Tibial nerve (tissue), 4 donors: ENCODE measurements around the gene FBN1. TPM values are rescaled to one million over a fixed set of nuclear protein-coding genes. Genes with fewer than 3 reads are reported as not detected.

Experiments
- DNase-seq, 2 donors: peaks; one replicate each; pipeline ENCODE4 v3.0.0-alpha.2; 2019; ENCODE audit warnings: low spot score in 2 of 2
- H3K27ac ChIP-seq, 4 donors: fragments of 200-600 bp; sonication (generic) in 3 of 4; one replicate each; pipeline ENCODE4 v1.5.1; 2017 to 2019; ENCODE audit warnings: mild to moderate bottlenecking in 1 of 4
- H3K27me3 ChIP-seq, 2 donors: fragments of 200-600 bp; sonication (generic) in 1 of 2; one replicate each; pipeline versions ENCODE4 v1.5.1 to v1.6.0; 2017 to 2019
- H3K36me3 ChIP-seq, 3 donors: fragments of 200-600 bp; sonication (generic); one replicate each; pipeline ENCODE4 v1.5.1; 2018 to 2019
- H3K4me1 ChIP-seq, 4 donors: fragments of 200-600 bp; sonication (generic) in 3 of 4; one replicate each; pipeline ENCODE4 v1.5.1; 2017 to 2019
- H3K4me3 ChIP-seq, 4 donors: fragments of 200-600 bp; sonication (generic) in 3 of 4; one replicate each; pipeline ENCODE4 v1.5.1; 2017 to 2019; ENCODE audit warnings: mild to moderate bottlenecking in 1 of 4, moderate library complexity in 1 of 4
- H3K9me3 ChIP-seq, 4 donors: fragments of 200-600 bp; sonication (generic) in 3 of 4; one replicate each; pipeline ENCODE4 v1.5.1; 2017 to 2019
- EP300 ChIP-seq, 2 donors: sonication (generic); formaldehyde crosslinking; IDR thresholded peaks; one replicate each; pipeline ENCODE4 v1.6.1; 2017; ENCODE audit warnings: antibody characterized with exemption in 2 of 2, mild to moderate bottlenecking in 1 of 2
- POLR2A ChIP-seq, 2 donors: fragments of 450-650 bp; IDR thresholded peaks; one replicate each; pipeline ENCODE4 v1.6.1; 2017; ENCODE audit warnings: antibody characterized with exemption in 2 of 2, mild to moderate bottlenecking in 2 of 2, moderate library complexity in 2 of 2
- WGBS, 2 donors: methylation state at CpG; one replicate each; pipeline ENCODE4 v1.1.5; 2018; 5-methylcytosine and 5-hydroxymethylcytosine counted together
- total RNA-seq, 4 donors: library from RNA; depleted of rRNA; stranded (reverse); fragments of >200 nt; gene quantifications; one replicate each; pipeline ENCODE4 v1.1.0, GENCODE V29; 2016
- TF ChIP-seq, protein P1 (sequence below), 5 experiments: fragments of 200-600 bp in 3 of 5; fragments of 450-650 bp in 2 of 5; sonication (generic) in 3 of 5; IDR thresholded peaks; one replicate each; pipeline ENCODE4 v1.5.1; 2016 to 2019; ENCODE audit warnings: antibody characterized with exemption in 5 of 5, mild to moderate bottlenecking in 3 of 5, moderate library complexity in 2 of 5

FBN1 gene
- total RNA-seq, 4 donors from 2014 or later: 144 to 293 (median 234) TPM

DNA sequence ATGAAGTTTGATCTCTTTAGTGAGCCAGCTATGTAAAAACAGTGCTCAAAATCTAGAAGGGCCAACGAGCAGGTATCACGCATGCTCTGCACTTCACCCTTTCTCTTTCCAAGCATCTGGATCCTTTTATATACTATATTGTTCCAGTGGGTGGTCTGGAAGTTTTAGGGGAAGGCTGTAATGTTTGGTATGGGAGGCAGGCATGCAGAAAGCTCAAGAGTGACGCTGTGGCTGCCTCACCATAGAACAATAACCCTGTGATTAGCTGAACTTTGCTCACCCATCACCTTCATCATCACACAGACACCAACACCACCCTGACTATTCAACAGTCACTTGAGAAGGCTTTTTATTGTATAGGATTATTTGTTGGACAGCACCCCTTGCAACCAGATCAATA lies 81.6 kb downstream of the FBN1 start:
- no peaks in the 10 kb centered on the region for H3K27me3 ChIP-seq
- DNase-seq: no peak
- no peaks in the 10 kb centered on the region for H3K9me3 ChIP-seq
- no peaks in the 10 kb centered on the region for H3K36me3 ChIP-seq
- H3K4me1 ChIP-seq: peaks cover 0 to 73% (median 22%) of the 10 kb centered on the region in 4 donors
- H3K4me3 ChIP-seq: no peak overlapping the region
- peak overlapping the region in 2 of 4 donors; percentile 45 to 47 for H3K27ac ChIP-seq
- TF ChIP-seq POLR2A (IDR thresholded peaks at IDR 0.05) (no peak), EP300 (IDR thresholded peaks at IDR 0.05) (no peak)
- TF ChIP-seq, protein P1, sequence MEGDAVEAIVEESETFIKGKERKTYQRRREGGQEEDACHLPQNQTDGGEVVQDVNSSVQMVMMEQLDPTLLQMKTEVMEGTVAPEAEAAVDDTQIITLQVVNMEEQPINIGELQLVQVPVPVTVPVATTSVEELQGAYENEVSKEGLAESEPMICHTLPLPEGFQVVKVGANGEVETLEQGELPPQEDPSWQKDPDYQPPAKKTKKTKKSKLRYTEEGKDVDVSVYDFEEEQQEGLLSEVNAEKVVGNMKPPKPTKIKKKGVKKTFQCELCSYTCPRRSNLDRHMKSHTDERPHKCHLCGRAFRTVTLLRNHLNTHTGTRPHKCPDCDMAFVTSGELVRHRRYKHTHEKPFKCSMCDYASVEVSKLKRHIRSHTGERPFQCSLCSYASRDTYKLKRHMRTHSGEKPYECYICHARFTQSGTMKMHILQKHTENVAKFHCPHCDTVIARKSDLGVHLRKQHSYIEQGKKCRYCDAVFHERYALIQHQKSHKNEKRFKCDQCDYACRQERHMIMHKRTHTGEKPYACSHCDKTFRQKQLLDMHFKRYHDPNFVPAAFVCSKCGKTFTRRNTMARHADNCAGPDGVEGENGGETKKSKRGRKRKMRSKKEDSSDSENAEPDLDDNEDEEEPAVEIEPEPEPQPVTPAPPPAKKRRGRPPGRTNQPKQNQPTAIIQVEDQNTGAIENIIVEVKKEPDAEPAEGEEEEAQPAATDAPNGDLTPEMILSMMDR (IDR thresholded peaks at IDR 0.05): no peak
- WGBS, 2 donors: 53 to 57% methylated on average over 3 of the region's 3 CpGs

GRCh38 chr15:48560321-48561051 lies 85.0 kb downstream of the FBN1 start:
- WGBS, 2 donors: 59 to 69% methylated on average over 7 of the region's 7 CpGs
- H3K4me3 ChIP-seq: no peak overlapping the region
- H3K27ac ChIP-seq: peak overlapping the region in 2 of 4 donors; percentile 19 to 46
- H3K27me3 ChIP-seq: no peaks in the 10 kb centered on the region
- H3K36me3 ChIP-seq: no peaks in the 10 kb centered on the region
- no peaks in the 10 kb centered on the region for H3K9me3 ChIP-seq
- DNase-seq: no peak
- TF ChIP-seq, protein P1 (IDR thresholded peaks at IDR 0.05): no peak
- TF ChIP-seq EP300 (IDR thresholded peaks at IDR 0.05): peak in 1 of 2 donors; percentile 49
- H3K4me1 ChIP-seq: peaks cover 0 to 67% (median 17%) of the 10 kb centered on the region in 4 donors

DNA sequence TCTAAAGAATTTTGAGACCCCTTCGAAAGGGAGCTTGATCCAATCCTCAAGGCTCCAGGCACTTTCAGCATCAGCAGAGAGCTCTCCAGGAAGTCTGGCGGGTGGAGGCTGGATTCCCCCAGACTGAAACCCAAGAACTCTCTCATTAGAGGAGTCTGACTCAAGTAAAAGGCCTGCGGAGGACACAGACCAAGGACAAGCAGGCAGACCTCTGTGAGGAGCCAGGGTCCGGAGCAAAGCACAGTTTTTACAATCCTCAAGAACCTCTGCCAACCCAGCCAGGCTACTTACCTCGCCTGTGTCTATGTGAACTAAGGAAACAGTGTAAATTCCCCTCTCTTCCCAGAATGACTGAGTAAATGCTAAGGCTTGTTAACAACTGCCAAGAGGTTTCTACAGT lies 86.2 kb downstream of the FBN1 start:
- peak overlapping the region in 2 of 4 donors; percentile 46 to 81 for H3K27ac ChIP-seq
- peaks cover 0 to 60% (median 10%) of the 10 kb centered on the region in 4 donors for H3K4me1 ChIP-seq
- H3K4me3 ChIP-seq: no peak overlapping the region
- TF ChIP-seq EP300 (IDR thresholded peaks at IDR 0.05): no peak
- TF ChIP-seq POLR2A (IDR thresholded peaks at IDR 0.05): no peak
- TF ChIP-seq, protein P1 (IDR thresholded peaks at IDR 0.05): no peak
- no peak for DNase-seq
- H3K36me3 ChIP-seq: no peaks in the 10 kb centered on the region
- no peaks in the 10 kb centered on the region for H3K27me3 ChIP-seq
- WGBS, 2 donors: 39 to 44% methylated on average over 4 to 5 of the region's 5 CpGs
- H3K9me3 ChIP-seq: no peaks in the 10 kb centered on the region

GRCh38 chr15:48558226-48558625 lies 87.3 kb downstream of the FBN1 start:
- TF ChIP-seq, protein P1 (IDR thresholded peaks at IDR 0.05): no peak
- TF ChIP-seq POLR2A (IDR thresholded peaks at IDR 0.05): no peak
- TF ChIP-seq EP300 (IDR thresholded peaks at IDR 0.05): no peak
- H3K27me3 ChIP-seq: no peaks in the 10 kb centered on the region
- H3K27ac ChIP-seq: no peak overlapping the region
- no peaks in the 10 kb centered on the region for H3K36me3 ChIP-seq
- no peak for DNase-seq
- H3K4me1 ChIP-seq: peaks cover 0 to 50% (median 8%) of the 10 kb centered on the region in 4 donors
- H3K9me3 ChIP-seq: no peaks in the 10 kb centered on the region
- no peak overlapping the region for H3K4me3 ChIP-seq

GRCh38 chr15:48557335-48557734 lies 88.2 kb downstream of the FBN1 start:
- Histone ChIP-seq H3K27ac (no peak overlapping the region), H3K27me3 (no peaks in the 10 kb centered on the region), H3K4me3 (no peak overlapping the region), H3K36me3 (no peaks in the 10 kb centered on the region), H3K4me1 (peaks cover 0 to 47% (median 8%) of the 10 kb centered on the region in 4 donors), H3K9me3 (no peaks in the 10 kb centered on the region)
- TF ChIP-seq EP300 (IDR thresholded peaks at IDR 0.05) (no peak), POLR2A (IDR thresholded peaks at IDR 0.05) (no peak)
- TF ChIP-seq, protein P1 (IDR thresholded peaks at IDR 0.05): no peak
- 83 to 90% methylated on average over 8 of the region's 8 CpGs for WGBS, 2 donors
- DNase-seq: no peak
